ENCODE measurements around the gene PPARG. TPM values are rescaled to one million over a fixed set of nuclear protein-coding genes. Genes with fewer than 3 reads are reported as not detected.

The PPARG gene
- total and polyA plus RNA-seq, 2 of the 13 experiments (the other 11 are each of a cell fraction or from before 2014, with no cell fraction given), result 13.9 to 58.3 TPM

GRCh38 chr3:12420393-12420792, 131.5 kb downstream of the PPARG start:
- Histone ChIP-seq H3K27ac (ENCODE audit: extremely low read length, insufficient read depth, low read length) (no peak overlapping the region), H4K20me1 (ENCODE audit: insufficient read depth, low read length) (no peaks in the 10 kb centered on the region), H3K4me2 (ENCODE audit: low read depth, low read length) (no peak overlapping the region), H3K4me1 (ENCODE audit: insufficient read depth, low read length) (peaks cover 36% of the 10 kb centered on the region), H3K9ac (ENCODE audit: insufficient read depth, low read depth, low read length) (no peak overlapping the region), H3K79me2 (ENCODE audit: insufficient read depth, low read length) (no peaks in the 10 kb centered on the region), H2AFZ (ENCODE audit: low read length) (no peak overlapping the region), H3K4me3 (replicated peaks in 1 of 3; ENCODE audit: insufficient read depth in 1 of 3, low read depth in 2 of 3, low read length in 3 of 3) (no peak overlapping the region), H3K27me3 (ENCODE audit: control insufficient read depth in 1 of 2, insufficient read depth in 2 of 2, low read length in 2 of 2) (no peaks in the 10 kb centered on the region), H3K36me3 (replicated peaks in 1 of 2; ENCODE audit: control insufficient read depth in 1 of 2, insufficient read depth in 2 of 2, low read length in 2 of 2) (peaks cover under 1 to 4% of the 10 kb centered on the region in 2 experiments; a peak in 3 of 5 replicates), H3K9me3 (ENCODE audit: low read length) (no peaks in the 10 kb centered on the region)
- ATAC-seq (no peak), DNase-seq (ENCODE audit: low spot score) (no peak), FAIRE-seq (no peak)
- CTCF ChIA-PET (ENCODE audit: low intra/inter-chr PET ratio, low total read pairs), result no interaction called here
- intact Hi-C loops (cut with micrococcal nuclease; ENCODE audit: unreplicated experiment) (no loop called here), in situ Hi-C loops (cut with HindIII; ENCODE audit: extremely low pct_ligation_motif_present, low pct_unique_long_range_greater_than_20kb) (no loop called here)
- BruUV-seq (replicated peaks), result no TSS peak
- WGBS (ENCODE audit: low lambda C conversion rate), result 100% methylated on average over 3 of the region's 3 CpGs
- POLR2A ChIA-PET, result no interaction called here
- TF ChIP-seq JUN (CRISPR knock-in tag; IDR thresholded peaks at IDR 0.05), result no peak
- TF ChIP-seq PHF21A (CRISPR knock-in tag; IDR thresholded peaks at IDR 0.05), result no peak
- no peak for TF ChIP-seq TRIM24 (CRISPR knock-in tag; IDR thresholded peaks at IDR 0.05)
- no peak for TF ChIP-seq HMG20A (CRISPR knock-in tag; IDR thresholded peaks at IDR 0.05; ENCODE audit: borderline replicate concordance)
- no peak for TF ChIP-seq RFX1 (IDR thresholded peaks at IDR 0.05)
- no peak for TF ChIP-seq ZNF704 (CRISPR knock-in tag; IDR thresholded peaks at IDR 0.05; ENCODE audit: borderline replicate concordance)
- TF ChIP-seq ZNF3 (CRISPR knock-in tag; IDR thresholded peaks at IDR 0.05), result no peak
- TF ChIP-seq HMGA1 (CRISPR knock-in tag; conservative IDR thresholded peaks at IDR 0.05), result no peak
- TF ChIP-seq MNT (IDR thresholded peaks at IDR 0.05), result no peak
- TF ChIP-seq ZBTB49 (CRISPR knock-in tag; IDR thresholded peaks at IDR 0.05; ENCODE audit: borderline replicate concordance), result no peak
- no peak for TF ChIP-seq RNF219 (CRISPR knock-in tag; IDR thresholded peaks at IDR 0.05)
- no peak for TF ChIP-seq ZFX (CRISPR knock-in tag; IDR thresholded peaks at IDR 0.05; ENCODE audit: low read depth)
- TF ChIP-seq HNRNPL (IDR thresholded peaks at IDR 0.05; ENCODE audit: low read depth, low read length), result no peak
- no peak for TF ChIP-seq POGZ (CRISPR knock-in tag; IDR thresholded peaks at IDR 0.05)
- no peak for TF ChIP-seq ZNF225 (CRISPR knock-in tag; IDR thresholded peaks at IDR 0.05)
- TF ChIP-seq NCOA1 (CRISPR knock-in tag; IDR thresholded peaks at IDR 0.05), result no peak
- no peak for TF ChIP-seq ZNF652 (CRISPR knock-in tag; IDR thresholded peaks at IDR 0.05; ENCODE audit: borderline replicate concordance, low read depth)
- no peak for TF ChIP-seq FOXO1 (CRISPR knock-in tag; IDR thresholded peaks at IDR 0.05)
- no peak for TF ChIP-seq TCF7L2 (IDR thresholded peaks at IDR 0.05; ENCODE audit: low read depth, low read length)

Data from HepG2 (cell line).